ELF-1 (cell line): Measurements from ENCODE around the gene PIP5K1B.
"Not testable (repeated sequence)": the region's sequence is repeated elsewhere in the genome, so short reads cannot be mapped to it uniquely, and the experiment has no call there.

Experiments used
- DNase-seq: peaks from one replicate; pipeline ENCODE4 v3.0.0-alpha.2; 2016; ENCODE audit warnings: low read depth, low spot score

PIP5K1B gene, protein sequence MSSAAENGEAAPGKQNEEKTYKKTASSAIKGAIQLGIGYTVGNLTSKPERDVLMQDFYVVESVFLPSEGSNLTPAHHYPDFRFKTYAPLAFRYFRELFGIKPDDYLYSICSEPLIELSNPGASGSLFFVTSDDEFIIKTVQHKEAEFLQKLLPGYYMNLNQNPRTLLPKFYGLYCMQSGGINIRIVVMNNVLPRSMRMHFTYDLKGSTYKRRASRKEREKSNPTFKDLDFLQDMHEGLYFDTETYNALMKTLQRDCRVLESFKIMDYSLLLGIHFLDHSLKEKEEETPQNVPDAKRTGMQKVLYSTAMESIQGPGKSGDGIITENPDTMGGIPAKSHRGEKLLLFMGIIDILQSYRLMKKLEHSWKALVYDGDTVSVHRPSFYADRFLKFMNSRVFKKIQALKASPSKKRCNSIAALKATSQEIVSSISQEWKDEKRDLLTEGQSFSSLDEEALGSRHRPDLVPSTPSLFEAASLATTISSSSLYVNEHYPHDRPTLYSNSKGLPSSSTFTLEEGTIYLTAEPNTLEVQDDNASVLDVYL

DNA sequence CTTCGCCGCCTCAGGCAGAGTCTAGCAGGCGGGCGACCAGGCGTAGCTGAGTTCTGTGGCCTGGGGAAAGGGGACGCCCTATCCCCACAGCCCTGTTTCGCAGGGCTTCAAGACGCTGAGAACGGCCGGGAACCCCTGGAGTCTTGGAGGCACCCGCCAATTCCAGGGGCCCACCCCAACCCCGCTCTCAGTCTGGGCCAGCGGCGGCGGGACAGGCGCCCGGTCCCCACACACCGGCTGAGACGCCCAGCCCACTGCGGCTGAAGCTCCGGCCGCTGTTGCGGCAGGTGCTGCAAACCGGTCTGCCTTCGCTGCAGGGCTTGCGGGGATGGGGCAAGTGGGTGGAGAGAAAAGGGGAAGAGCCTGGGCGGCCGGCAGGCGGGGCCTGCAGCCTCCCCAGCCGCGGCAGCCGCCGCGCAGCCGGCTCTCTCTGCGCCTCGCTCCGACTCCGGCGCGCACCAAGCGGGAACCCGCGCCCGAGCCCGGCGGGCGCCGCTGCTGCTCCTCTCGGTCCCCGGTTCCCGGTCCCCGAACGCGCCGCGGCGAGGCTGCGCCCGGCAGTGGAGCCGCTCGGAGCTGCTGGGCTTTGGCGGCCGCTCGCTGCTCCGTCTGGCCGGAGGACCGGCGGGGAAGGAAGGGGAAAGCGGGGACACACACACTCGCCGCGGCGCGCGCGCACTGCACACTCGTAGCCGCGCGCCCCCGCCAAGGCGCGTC is at the start of gene PIP5K1B:
Gene PIP5K1B (plus strand): TSS at position 427 of the 717 bp plus-strand sequence. CDS start 117,375 bp downstream, outside the sequence.
- peak; percentile 91 for DNase-seq

DNA sequence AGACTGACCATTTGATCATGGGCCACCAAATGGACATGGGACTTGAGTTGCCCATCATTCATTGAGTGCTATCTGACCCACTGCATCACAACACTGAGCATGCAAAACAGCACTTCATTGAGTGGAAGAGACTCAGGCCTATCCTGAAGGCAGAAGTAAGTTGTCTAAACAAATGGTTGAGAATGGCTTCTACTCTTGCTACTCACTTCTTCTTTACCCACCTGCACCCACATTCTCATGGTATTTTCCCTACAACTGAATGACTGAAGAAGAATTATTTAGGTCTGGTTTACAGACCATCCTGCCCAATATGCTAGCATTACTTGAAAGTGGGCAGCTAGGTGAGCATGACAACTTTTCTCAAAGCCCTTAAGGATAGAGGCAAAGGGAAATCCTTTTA is 41.0 kb upstream of the PIP5K1B start:
- no peak for DNase-seq

DNA sequence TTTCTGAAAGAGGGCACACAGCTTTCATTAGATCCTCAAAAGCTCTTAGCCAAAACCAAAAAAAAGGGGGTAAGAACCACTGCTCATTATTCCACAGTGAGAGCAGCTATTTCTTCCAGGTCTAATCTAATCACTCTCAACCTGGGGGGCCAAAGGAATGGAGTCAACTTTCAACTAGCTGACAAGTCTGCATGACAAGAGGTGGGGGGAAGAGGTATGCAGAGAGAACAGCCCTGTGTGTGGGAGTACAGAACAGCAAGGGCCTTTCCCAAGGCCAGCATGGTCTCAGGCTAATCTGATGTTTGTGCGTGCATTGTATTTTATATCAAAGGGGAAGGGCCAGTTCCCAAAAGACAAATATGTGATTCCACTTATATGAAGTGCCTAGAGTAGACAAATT is 36.9 kb upstream of the PIP5K1B start:
- DNase-seq = no peak

DNA sequence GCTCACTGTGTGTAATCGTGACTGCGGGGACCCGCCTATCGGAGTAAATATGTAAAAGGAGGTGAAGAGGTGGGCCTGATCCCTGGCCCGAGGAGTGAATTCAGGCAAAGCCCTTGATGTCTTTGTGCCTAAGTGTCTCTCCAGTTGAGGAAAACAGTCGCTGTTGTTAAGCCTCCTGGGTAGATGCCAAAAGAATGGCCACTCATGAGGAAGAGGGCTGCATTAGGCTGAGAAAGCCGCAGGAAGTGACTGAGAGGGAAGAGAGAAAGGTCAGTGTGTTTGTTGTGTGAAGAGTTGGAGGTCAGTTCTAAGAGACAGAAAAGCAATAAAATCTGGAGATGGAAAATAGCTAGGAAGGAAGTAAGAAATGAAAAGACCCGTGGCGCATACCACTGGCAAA is 35.8 kb upstream of the PIP5K1B start:
- peak; percentile 23 for DNase-seq

DNA sequence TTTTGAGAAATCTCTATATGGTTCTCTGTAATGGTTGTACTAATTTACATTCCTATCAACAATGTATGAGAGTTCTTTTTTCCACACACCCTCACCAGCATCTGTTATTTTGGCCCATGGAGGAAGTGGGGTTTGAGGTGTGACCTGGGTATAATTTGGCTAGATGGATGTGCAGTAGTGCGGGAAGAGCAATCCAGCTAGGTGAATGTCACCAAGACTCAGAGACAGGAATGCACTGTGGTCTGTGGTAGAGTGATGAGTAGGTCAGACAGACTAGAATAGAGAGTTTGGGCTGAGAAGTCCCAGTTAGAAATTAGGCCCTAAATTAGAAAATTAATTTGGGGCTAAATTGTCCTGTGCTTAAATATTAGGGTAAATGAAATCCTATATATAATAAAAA is 32.8 kb upstream of the PIP5K1B start:
- no peak for DNase-seq

DNA sequence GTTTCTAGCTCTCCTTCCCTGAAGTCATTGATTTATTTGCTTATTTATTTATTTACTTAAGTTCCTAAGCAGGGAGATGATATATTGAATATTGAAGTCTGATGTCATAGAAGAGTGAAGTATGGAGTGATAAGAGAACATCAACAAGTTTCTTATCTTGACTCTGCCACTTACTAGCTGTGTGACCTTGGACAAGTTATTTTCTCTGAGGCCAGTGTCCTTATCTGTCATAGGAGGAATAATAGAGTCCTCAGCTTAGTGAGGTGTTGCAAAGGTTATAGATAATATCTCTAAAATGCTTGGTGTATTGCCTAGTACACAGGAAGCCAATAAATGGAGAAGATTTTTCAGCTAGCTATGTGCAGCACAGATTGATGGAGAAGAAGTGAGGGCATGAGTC is 32.4 kb upstream of the PIP5K1B start:
- no peak for DNase-seq

DNA sequence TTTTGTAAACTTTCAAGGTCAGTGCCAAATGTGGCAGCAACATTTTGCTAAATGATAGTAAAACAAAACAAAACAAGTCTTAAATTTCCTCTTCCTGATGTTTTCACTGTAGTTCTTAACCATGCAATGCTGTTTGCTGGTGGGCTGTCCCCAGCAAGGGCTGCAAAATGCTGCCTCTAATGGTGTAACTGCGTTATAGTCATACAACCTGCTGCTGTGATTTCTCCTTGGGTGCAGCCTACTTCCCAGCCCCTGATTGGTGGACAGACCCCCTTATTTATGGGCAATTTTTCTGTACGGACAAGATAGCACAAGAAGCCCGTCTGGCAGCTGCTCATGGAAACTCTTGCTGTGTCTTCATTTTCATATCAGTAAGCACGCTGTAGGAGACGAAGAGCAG is 26.6 kb upstream of the PIP5K1B start:
- DNase-seq = peak; percentile 12

DNA sequence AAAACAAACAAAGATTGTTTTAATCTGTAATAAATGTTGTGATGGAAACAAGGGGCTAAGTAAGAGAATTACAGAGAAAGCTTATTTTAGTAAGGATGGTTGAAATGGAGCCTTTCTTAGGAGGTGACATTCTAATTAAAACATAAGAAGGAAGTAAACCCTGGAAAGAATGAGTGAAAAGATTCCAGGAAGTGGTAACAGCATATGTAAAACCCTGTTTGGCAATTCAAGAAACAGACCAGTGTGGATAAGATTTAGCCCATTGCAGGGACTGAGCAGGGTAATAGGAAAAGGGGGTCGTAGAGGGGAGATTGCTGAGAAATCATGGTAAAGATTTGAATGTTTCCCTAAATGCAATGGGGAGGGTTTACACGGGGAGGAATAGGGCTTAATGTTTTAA is 21.6 kb upstream of the PIP5K1B start:
- DNase-seq = no peak

DNA sequence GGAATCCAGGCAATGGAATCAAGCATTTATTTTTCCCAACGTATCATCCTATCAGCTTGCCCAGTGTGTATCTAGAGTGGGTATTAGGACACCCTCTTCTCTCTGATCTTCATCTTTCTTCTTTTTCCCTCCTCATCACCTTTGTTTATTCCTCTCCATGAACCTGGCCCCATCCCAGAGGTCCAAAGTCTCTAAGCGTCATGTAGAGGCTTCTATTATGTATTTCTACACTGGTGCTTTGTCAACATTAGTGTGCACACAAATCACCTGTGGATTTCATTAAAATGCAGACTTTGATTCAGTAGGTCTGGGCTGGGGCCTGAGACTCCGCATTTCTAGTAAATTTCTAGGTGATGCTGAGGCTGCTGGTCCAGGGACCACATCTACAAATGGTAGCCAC is 19.8 kb upstream of the PIP5K1B start:
- DNase-seq = no peak

DNA sequence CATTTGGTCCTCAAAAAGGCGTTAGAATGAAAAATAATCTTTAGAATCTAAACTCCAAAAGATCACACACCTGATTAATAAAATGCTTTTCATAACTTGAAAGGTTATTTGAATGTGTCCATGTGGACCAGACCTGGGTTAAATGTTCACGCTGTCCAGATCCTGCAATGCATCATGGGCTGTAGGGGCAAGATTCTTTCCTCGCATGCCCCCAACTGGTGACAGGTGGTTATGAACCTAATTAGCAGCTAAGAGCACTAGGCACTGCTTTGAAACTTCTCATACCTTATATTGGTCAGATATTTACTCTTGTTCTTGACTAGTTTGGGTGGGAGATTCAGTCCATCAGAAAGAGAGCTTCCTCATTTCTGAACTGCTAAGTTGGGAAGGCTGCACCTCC is 19.3 kb upstream of the PIP5K1B start:
- no peak for DNase-seq

DNA sequence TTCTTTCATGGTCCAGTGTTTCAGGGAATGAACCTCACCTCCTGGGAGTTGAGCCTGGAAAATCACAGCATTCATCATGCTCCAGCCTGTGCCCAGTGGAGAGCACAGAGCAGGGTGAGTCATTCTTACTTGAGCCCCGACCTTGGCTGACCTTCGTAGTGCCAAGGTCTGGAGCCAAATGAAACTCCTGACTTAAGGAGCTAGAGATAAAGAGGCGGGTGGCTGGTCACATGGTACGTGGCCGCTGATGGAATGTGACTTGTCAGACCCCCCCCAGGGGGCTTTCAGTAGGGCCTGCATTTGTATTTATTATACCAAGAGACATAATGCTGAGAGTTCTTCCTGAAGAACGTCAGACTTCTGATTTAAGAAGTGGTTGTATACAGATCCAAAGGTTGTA is 15.0 kb upstream of the PIP5K1B start:
- peak; percentile 36 for DNase-seq

DNA sequence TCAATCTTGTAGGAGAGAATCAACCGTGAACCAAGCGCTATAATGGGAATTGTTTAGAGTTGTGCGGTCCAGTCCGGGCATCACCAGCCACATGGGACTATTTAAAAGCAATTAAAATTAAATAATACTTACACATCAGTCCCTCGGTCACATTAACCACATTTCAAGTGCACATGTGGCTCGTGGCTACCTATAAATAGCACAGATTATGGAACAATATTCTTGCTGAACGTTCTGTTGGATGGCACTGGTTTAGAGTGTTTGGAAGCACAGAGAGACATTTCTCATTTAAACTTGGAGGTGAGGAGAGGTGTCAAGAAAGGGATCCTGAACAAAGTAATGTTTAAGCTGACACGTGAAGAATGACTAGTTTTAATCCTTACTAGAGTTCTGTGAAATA is 12.5 kb upstream of the PIP5K1B start:
- no peak for DNase-seq

DNA sequence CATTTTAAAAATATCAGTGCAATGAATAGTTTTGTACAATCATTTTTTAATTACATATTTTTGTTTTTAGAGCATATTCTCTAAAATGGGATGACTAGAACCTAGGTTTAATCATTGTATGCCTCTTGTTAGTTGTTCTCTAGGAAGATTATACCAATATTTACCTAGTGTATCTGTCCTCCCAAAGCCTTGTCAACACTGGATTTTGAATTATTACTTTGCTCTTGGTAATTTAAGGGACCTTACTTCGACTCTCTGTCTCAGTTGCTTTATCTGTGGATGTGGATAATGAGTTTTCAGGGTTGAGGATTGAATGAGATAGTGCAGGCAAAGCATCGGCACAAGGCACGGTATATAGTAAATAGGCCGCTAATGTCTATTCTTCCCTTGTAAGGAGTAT is 10.9 kb upstream of the PIP5K1B start:
- no peak for DNase-seq

DNA sequence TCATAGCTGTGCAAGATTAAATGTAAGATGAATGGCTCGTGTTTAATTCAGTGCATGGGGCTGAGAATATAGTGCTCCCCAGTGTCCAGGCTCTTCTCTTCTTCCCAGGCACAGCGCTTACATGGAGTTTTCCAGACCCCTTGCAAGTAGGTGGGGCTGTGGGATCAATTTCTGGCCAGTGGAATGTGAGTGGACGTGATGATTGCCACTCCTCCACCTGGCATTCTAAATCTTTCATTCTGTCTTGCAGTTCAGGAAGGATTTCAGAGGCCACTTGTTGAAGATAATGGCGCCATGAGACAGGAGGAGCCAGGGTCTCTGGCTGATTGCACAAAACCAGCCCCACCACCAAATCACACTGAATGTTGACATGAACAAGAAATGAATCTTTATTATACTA is 7.2 kb upstream of the PIP5K1B start:
- DNase-seq = no peak

DNA sequence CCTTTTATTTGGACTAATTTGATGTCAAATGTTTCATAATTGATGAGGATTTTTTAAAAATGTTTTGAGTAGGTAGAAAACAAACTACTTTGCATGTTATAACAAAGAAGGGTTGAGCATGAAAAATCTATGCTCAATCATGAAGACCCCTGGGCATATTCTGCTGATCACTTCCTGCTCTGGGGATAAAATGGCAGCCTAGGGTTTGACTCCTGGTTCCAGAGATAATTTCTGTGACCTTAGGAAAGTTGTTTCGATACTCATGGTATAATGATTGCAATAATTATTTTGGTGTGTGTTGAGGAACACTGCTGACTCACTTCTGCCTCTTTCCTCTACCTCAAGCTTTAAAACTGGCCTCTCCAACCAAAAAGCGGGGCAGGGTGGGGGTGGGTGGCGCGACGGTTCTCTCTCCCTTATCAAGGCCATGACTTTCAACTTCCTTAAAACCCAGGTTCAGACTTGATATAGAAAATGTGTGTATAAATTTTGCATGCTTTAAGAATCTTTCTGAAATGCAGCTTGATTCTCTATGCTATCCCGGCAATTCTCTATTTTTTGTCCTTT is 6.0 kb upstream of the PIP5K1B start:
- no peak for DNase-seq

DNA sequence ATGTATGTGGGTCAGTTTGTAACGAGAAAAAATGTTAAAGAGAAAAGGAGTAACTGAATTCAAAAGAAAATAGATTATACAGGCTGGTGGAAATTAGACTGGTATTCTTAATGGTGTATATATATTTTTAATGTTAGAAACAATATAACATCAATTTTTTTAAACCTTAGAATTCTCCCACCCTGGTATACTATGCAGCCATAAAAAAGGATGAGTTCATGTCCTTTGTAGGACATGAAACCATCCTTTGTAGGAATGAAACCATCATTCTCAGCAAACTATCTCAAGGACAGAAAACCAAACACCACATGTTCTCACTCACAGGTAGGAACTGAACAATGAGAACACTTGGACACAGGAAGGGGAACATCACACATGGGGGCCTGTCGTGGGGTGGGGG is 5.4 kb upstream of the PIP5K1B start:
- DNase-seq = not testable (repeated sequence)

DNA sequence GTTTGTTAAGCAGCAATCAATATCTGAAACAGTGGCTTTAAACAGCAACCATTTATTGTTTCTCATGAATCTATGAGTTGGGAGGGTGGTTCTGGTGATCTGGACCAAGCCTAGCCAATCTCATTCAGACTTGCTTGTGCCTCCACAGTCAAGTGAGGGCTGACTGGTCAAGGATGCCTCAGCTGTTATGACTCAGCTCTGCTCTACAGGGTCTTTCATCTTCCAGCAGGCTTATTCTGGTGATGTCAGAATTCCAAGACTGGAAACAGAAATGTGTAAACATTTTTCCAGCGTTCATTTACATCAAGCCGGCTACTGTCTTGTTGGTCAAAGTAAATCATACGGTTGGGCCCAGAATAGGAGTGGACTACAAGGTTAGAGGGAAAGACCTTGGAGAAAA is 2.5 kb upstream of the PIP5K1B start:
- no peak for DNase-seq

DNA sequence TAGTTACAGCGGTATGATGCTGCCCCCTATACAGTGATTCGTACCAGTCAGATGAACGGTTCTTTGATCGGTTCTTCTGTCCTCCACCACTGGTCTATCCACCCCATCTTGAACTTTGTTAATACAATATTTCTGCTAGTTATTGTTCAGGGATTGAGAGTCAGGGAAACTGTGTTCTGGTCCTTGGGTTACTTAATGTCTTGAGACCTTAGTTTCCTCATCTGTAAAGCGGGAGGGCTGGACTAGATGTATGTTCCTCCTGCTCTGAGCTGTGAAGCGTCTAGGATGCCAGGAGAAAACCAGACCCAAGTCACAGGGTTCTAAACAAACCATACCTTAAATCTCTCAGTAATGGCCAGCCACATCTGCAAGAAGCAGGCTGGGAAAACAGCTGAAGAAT is 1.4 kb upstream of the PIP5K1B start:
- DNase-seq = no peak

DNA sequence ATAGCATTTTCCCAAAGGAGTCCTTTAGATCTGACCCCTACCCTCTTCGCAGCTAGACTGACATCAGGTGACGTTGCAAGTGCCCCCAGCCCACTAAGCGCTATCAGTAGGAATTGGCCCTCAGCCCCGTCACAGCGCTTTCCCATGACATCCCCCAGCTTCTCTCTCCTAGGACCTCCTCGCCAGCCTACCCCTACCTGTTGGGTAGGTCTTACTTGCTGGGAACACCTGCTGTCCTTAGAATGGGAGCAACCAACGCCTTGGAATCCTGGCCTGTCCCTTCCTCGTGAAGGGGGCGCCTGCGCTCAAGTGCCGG is 584 bp upstream of the PIP5K1B start:
- no peak for DNase-seq

DNA sequence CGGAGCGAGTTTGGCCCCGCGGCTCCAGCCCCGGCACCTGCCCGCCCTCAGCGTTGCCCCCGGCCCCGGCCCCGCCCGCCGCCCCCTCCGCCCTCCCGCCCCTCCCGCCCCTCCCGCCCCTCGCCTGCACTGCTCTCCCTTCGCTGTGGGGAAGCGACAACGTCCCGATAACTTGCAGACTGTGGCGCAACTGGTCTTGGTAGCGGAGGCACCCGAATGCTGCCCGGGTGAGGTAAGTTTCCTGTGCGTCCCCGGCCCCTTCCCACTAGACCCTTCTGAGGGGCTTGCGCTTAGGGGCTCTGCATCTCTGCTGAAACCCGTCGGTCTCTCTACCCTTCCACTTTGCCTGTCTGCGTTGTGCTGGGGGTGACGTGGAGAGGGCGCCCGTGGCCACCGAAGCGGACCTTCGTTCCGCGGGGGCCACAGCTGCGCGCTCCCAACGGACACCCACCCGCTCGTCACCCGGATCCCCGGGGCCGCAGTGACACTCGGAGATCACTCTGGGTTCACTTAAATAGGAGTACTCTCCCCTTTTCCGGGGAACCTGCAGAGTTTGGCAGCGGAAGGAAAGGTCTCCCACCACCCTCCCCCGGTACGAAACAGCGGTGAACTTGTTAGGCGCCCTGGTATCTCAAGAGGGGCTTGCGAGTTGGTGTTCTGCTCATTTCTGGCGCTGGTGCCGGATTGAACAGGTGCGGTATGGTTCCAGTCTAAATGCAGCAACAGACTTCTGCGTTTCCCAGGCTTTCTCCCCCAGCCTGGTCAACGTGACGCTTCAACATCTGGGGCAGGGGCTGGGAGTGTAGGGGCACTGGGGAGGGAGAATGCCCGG is 707 bp downstream of the PIP5K1B start:
- DNase-seq = peak; percentile 21

DNA sequence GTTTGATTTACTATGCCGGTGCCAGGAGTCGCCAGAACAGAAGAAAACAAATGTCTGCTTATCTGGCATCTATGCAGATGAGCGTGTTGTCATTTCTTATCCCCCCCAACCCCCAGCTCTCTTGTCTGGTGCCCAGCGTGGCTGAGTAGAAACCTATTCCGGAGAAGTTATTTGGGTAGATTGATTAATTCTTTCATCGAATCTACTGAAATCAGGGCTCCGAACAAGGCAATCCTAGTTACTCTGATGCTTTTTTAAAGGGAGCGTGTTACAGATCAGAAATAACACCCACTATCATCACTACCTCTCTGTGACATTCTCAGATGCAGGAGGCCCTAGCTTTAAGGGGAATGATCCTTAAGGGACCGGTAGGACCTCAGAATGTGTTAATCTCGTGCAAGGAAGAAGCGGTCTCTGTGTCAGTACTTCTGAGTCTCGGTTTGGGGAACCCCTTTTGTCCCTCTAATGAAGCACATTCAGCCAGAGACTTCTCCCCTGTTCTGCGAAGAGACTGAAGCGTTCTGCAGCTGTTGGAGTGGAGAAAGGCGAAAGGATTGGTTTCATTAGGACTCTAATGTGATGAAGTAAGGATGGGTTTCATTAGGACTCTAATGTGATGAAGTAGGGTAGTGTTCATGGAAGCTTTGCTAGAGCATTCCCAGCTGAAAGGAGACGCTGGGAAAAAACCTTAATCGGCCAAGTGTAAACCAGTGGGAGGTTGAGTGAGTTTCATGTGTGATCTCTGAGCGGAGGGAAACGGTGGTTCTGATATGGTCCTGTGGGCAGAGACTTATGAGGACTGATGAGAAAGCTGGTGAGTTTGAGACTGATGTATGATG is 1.5 kb downstream of the PIP5K1B start:
- no peak for DNase-seq
